Glutamatergic neuron (in vitro differentiated cells): ENCODE data around the gene AIP. TPM values are rescaled to one million over a fixed set of nuclear protein-coding genes. Genes with fewer than 3 reads are reported as not detected.
A peak's percentile ranks its signal among the peaks of the same experiment; 100 is the strongest.

Experiments used
- DNase-seq: peaks from one replicate; pipeline ENCODE4 v3.0.0; 2022
- H3K27ac Mint-ChIP-seq: one replicate; pipeline ENCODE4 v1.8.0; 2020; ENCODE audit warnings: mild to moderate bottlenecking, mixed read lengths, inconsistent platforms; ENCODE audit not compliant: unreplicated experiment
- H3K27me3 Mint-ChIP-seq: one replicate; pipeline ENCODE4 v1.8.0; 2020; ENCODE audit warnings: mild to moderate bottlenecking, moderate library complexity, mixed read lengths, inconsistent platforms; ENCODE audit not compliant: unreplicated experiment
- H3K36me3 Mint-ChIP-seq: one replicate; pipeline ENCODE4 v1.8.0; 2020; ENCODE audit warnings: mild to moderate bottlenecking, mixed read lengths, inconsistent platforms; ENCODE audit not compliant: unreplicated experiment
- H3K4me1 Mint-ChIP-seq: one replicate; pipeline ENCODE4 v1.8.0; 2020; ENCODE audit warnings: mild to moderate bottlenecking, low read depth, mixed read lengths, inconsistent platforms; ENCODE audit not compliant: unreplicated experiment
- H3K4me3 Mint-ChIP-seq: one replicate; pipeline ENCODE4 v1.8.0; 2020; ENCODE audit warnings: mild to moderate bottlenecking, mixed read lengths, inconsistent platforms; ENCODE audit not compliant: unreplicated experiment
- H3K9me3 Mint-ChIP-seq: one replicate; pipeline ENCODE4 v1.8.0; 2020; ENCODE audit warnings: mild to moderate bottlenecking, moderate library complexity, mixed read lengths, inconsistent platforms; ENCODE audit not compliant: unreplicated experiment
- CTCF ChIP-seq: fragments of 200-600 bp; sonication (generic); IDR thresholded peaks from one replicate; pipeline ENCODE4 v1.5.0; 2021; ENCODE audit not compliant: partially characterized antibody, unreplicated experiment
- total RNA-seq: library from RNA; stranded (reverse); fragmentation: NEBNext Ultra II Directional; extraction: Animal tissue kit (Norgen Biotek cat#: 25700); gene quantifications from one replicate; pipeline ENCODE4 v1.2.1, GENCODE V29; 2021; ENCODE audit not compliant: unreplicated experiment

Gene AIP
- total RNA-seq, 1 donor from 2014 or later = 43.0 TPM

GRCh38 chr11:67500831-67501715 lies 18.2 kb downstream of the AIP start:
- peaks cover 4% of the 10 kb centered on the region for H3K4me1 Mint-ChIP-seq
- DNase-seq = no peak
- peaks cover 3% of the 10 kb centered on the region for H3K9me3 Mint-ChIP-seq
- no peaks in the 10 kb centered on the region for H3K36me3 Mint-ChIP-seq
- TF ChIP-seq CTCF = no peak
- peaks cover 9% of the 10 kb centered on the region for H3K27me3 Mint-ChIP-seq
- H3K4me3 Mint-ChIP-seq = no peak overlapping the region
- H3K27ac Mint-ChIP-seq = no peak overlapping the region

GRCh38 chr11:67501854-67502253 lies 19.0 kb downstream of the AIP start:
- H3K27ac Mint-ChIP-seq = no peak overlapping the region
- peaks cover 4% of the 10 kb centered on the region for H3K4me1 Mint-ChIP-seq
- no peak for DNase-seq
- TF ChIP-seq CTCF = no peak
- H3K9me3 Mint-ChIP-seq = peaks cover 6% of the 10 kb centered on the region
- no peaks in the 10 kb centered on the region for H3K36me3 Mint-ChIP-seq
- H3K4me3 Mint-ChIP-seq = no peak overlapping the region
- H3K27me3 Mint-ChIP-seq = peaks cover 9% of the 10 kb centered on the region

- H3K36me3 Mint-ChIP-seq = no peaks in the 10 kb centered on the region
These were observed 19.6 kb downstream of the AIP start for GRCh38 chr11:67502328-67502979.

GRCh38 chr11:67503119-67504004 lies 20.5 kb downstream of the AIP start:
- Mint-ChIP-seq H3K27me3 (peaks cover 11% of the 10 kb centered on the region), H3K9me3 (peaks cover 6% of the 10 kb centered on the region), H3K27ac (no peak overlapping the region), H3K4me3 (peak overlapping the region; percentile 79), H3K4me1 (peaks cover 7% of the 10 kb centered on the region), H3K36me3 (no peaks in the 10 kb centered on the region)
- TF ChIP-seq CTCF = no peak
- DNase-seq = no peak

More at GRCh38 chr11:67502328-67502979, 19.6 kb downstream of the AIP start:
- no peak overlapping the region for H3K27ac Mint-ChIP-seq
- peaks cover 7% of the 10 kb centered on the region for H3K4me1 Mint-ChIP-seq
- H3K4me3 Mint-ChIP-seq = peak overlapping the region; percentile 79
- no peak for DNase-seq
- peaks cover 6% of the 10 kb centered on the region for H3K9me3 Mint-ChIP-seq
- peaks cover 11% of the 10 kb centered on the region for H3K27me3 Mint-ChIP-seq
- TF ChIP-seq CTCF = no peak
